Endothelial cell of umbilical vein (primary cell): ENCODE results near the gene EML6.

ENCODE experiments used
- CTCF ChIP-seq, 2 donors: IDR thresholded peaks; 1 replicate in 1 of 2; 2 replicates in 1 of 2; pipeline ENCODE4 v1.5.1; 2011; ENCODE audit warnings: low read length in 2 of 2, mild to moderate bottlenecking in 2 of 2, moderate library complexity in 2 of 2, control low read depth in 1 of 2, inconsistent platforms in 1 of 2, low read depth in 1 of 2; ENCODE audit not compliant: insufficient read depth in 1 of 2; ENCODE audit errors: extremely low read depth in 1 of 2
- EZH2 ChIP-seq: IDR thresholded peaks from 2 replicates; pipeline ENCODE4 v1.6.1; 2012; ENCODE audit warnings: borderline replicate concordance, low read depth, mild to moderate bottlenecking, moderate library complexity, low read length, inconsistent platforms; ENCODE audit not compliant: severe bottlenecking
- FOS ChIP-seq: IDR thresholded peaks from 2 replicates; pipeline ENCODE4 v1.6.1; 2011; ENCODE audit warnings: mild to moderate bottlenecking, low read length, moderate library complexity, borderline replicate concordance; ENCODE audit not compliant: insufficient read depth
- GATA2 ChIP-seq: IDR thresholded peaks from 2 replicates; pipeline ENCODE4 v1.7.0; 2011; ENCODE audit warnings: low read depth, mild to moderate bottlenecking, moderate library complexity, mixed read lengths, low read length; ENCODE audit not compliant: insufficient read length, insufficient read depth
- JUN ChIP-seq: IDR thresholded peaks from 2 replicates; pipeline ENCODE4 v1.6.1; 2011; ENCODE audit warnings: borderline replicate concordance, low read depth; ENCODE audit not compliant: insufficient read length, insufficient read depth
- MAX ChIP-seq: IDR thresholded peaks from 2 replicates; pipeline ENCODE4 v1.6.1; 2011; ENCODE audit not compliant: insufficient read depth, insufficient read length
- MYC ChIP-seq: IDR thresholded peaks from one replicate; pipeline ENCODE4 v1.6.1; 2011; ENCODE audit warnings: mild to moderate bottlenecking, low read depth, low read length
- POLR2A ChIP-seq: IDR thresholded peaks from 2 replicates; pipeline ENCODE4 v1.6.1; 2012; ENCODE audit warnings: low read depth, mild to moderate bottlenecking, control low read depth, low read length
- POLR2AphosphoS5 ChIP-seq: IDR thresholded peaks from 2 replicates; pipeline ENCODE4 v1.6.1; 2012; ENCODE audit warnings: low read depth, mild to moderate bottlenecking, control low read depth, low read length, moderate library complexity; ENCODE audit not compliant: insufficient read depth

- TF ChIP-seq POLR2A (no peak), MAX (no peak), CTCF (IDR thresholded peaks at IDR 0.05; ENCODE audit: extremely low read depth in 1 of 2, insufficient read depth in 1 of 2, low read depth in 1 of 2, low read length in 2 of 2) (no peak), POLR2AphosphoS5 (no peak), JUN (no peak), EZH2 (no peak), FOS (no peak), MYC (no peak), GATA2 (no peak)
Observed at GRCh38 chr2:54912305-54912704, 188.8 kb downstream of the EML6 start.
